Heart left ventricle (tissue), 16 donors: ENCODE results near the gene GABRB1. TPM values are rescaled to one million over a fixed set of nuclear protein-coding genes. Genes with fewer than 3 reads are reported as not detected.

Source experiments
- ATAC-seq, 4 donors: fragments of 200-7000 bp; cut with Tn5 transposase; one replicate each; pipeline ENCODE4 v1.9.1; 2020 to 2022; ENCODE audit warnings: moderate library complexity in 4 of 4, mild to moderate bottlenecking in 3 of 4, moderate number of reproducible peaks in 1 of 4
- DNase-seq, 5 donors: peaks; one replicate each; pipeline ENCODE4 v3.0.0-alpha.2; 2020
- H3K27ac ChIP-seq, 12 donors: fragments of 200-600 bp; sonication (generic) in 4 of 12; one replicate each; pipeline versions ENCODE4 v1.5.0 to v1.8.0; 2016 to 2022; ENCODE audit warnings: mild to moderate bottlenecking in 2 of 12
- H3K27me3 ChIP-seq, 9 donors: fragments of 200-600 bp; sonication (generic) in 2 of 9; one replicate each; pipeline versions ENCODE4 v1.5.1 to v1.8.0; 2016 to 2022; ENCODE audit warnings: mild to moderate bottlenecking in 3 of 9
- H3K36me3 ChIP-seq, 9 donors: fragments of 200-600 bp; sonication (generic) in 2 of 9; one replicate each; pipeline versions ENCODE4 v1.5.0 to v1.8.0; 2018 to 2022; ENCODE audit warnings: mild to moderate bottlenecking in 2 of 9
- H3K4me1 ChIP-seq, 12 donors: fragments of 200-600 bp; sonication (generic) in 4 of 12; one replicate each; pipeline versions ENCODE4 v1.5.0 to v1.8.0; 2016 to 2022; ENCODE audit warnings: mild to moderate bottlenecking in 3 of 12
- H3K4me3 ChIP-seq, 12 donors: fragments of 200-600 bp; sonication (generic) in 4 of 12; one replicate each; pipeline versions ENCODE4 v1.5.0 to v1.8.0; 2017 to 2022; ENCODE audit warnings: mild to moderate bottlenecking in 9 of 12, moderate library complexity in 4 of 12
- H3K9me3 ChIP-seq, 12 donors: fragments of 200-600 bp; sonication (generic) in 4 of 12; one replicate each; pipeline versions ENCODE4 v1.5.0 to v1.8.0; 2016 to 2022; ENCODE audit warnings: mild to moderate bottlenecking in 1 of 12
- CTCF ChIP-seq, 12 donors: fragments of 200-600 bp; sonication (generic) in 4 of 12; IDR thresholded peaks; one replicate each; pipeline versions ENCODE4 v1.5.0 to v1.8.0; 2018 to 2022; ENCODE audit warnings: antibody characterized with exemption in 12 of 12, mild to moderate bottlenecking in 5 of 12
- POLR2A ChIP-seq, 2 donors: fragments of 450-650 bp; IDR thresholded peaks; one replicate each; pipeline ENCODE4 v1.6.1; 2017; ENCODE audit warnings: antibody characterized with exemption in 2 of 2, mild to moderate bottlenecking in 2 of 2, moderate library complexity in 2 of 2
- WGBS, 4 donors: extraction: QIAGEN DNeasy Blood & Tissue Kit in 2 of 4; methylation state at CpG; one replicate each; pipeline versions ENCODE4 v1.1.5 to v1.1.7; 2013 to 2018; 5-methylcytosine and 5-hydroxymethylcytosine counted together
- intact Hi-C, 10 donors: fragments of 100-400 bp; cut with DNase I; formaldehyde crosslinking; loops; one replicate each; pipeline versions ENCODE4 v1.11.1 to v1.14.2; 2022
- polyA plus RNA-seq, 2 donors: library from polyadenylated mRNA; stranded (reverse); fragments of 200-250 nt; gene quantifications; one replicate each; pipeline ENCODE4 v1.2.3, GENCODE V29; 2013
- total RNA-seq, 9 donors: library from RNA; depleted of rRNA in 2 of 9; stranded (reverse); fragments of >200 nt in 2 of 9; fragmentation: NEBNext Ultra II Directional in 3 of 9; extraction: Animal tissue kit (Norgen Biotek cat#: 25700) in 3 of 9; gene quantifications; one replicate each; pipeline versions ENCODE4 v1.1.0 to v1.2.4, GENCODE V29; 2016 to 2023
- donor health status: ischemic (EF 13 %, LVEDD 7.1; RV severe dilation, severe dysfunction).
- donor health status: healthy with polysubstance abuse.
- donor health status: DM: no; HTN: yes; CAD: no.
- donor health status: DM: no; HTN: no; CAD: no.
- donor health status: ischemic (EF 25% LVEDD 6.9; RV normal size, moderate dysfunction).
- donor health status: ischemic (EF 25% LVEDD 5.7; RV mildly dilated, moderate dysfunction).
- donor health status: healthy.
- donor health status: DM: yes; HTN: yes; CAD: no.
- donor health status: ischemic (EF 35%, LVEDD 5.7; RV mildly dilated, moderate dysfunction).
- donor health status: nonischemic (EF 11% LVEDD 7.7; RV severe dilation, severe dysfunction).
- donor health status: DM: yes; HTN: yes; CAD: no.
- donor health status: PGD.
- donor health status: ischemic (EF 29% LVEDD 5.4; RV normal size, mild dysfunction).
- donor health status: nonischemic (EF 23%, LVEDD 6.1; RV moderate dilation, normal function).

GABRB1 gene
- total and polyA plus RNA-seq, 11 donors: 1.0 to 13.6 (median 4.5) TPM

GRCh38 chr4:47313384-47313783 lies 282.0 kb downstream of the GABRB1 start:
- H3K4me1 ChIP-seq: no peaks in the 10 kb centered on the region
- no peaks in the 10 kb centered on the region for H3K27me3 ChIP-seq
- no peak for ATAC-seq
- H3K4me3 ChIP-seq: no peak overlapping the region
- no peaks in the 10 kb centered on the region for H3K9me3 ChIP-seq
- intact Hi-C loops: no loop called here
- TF ChIP-seq POLR2A (IDR thresholded peaks at IDR 0.05) (no peak), CTCF (IDR thresholded peaks at IDR 0.05) (no peak)
- no peak overlapping the region for H3K27ac ChIP-seq
- no peaks in the 10 kb centered on the region for H3K36me3 ChIP-seq
- no peak for DNase-seq

- Histone ChIP-seq H3K9me3 (no peaks in the 10 kb centered on the region), H3K27me3 (no peaks in the 10 kb centered on the region), H3K4me3 (no peak overlapping the region), H3K36me3 (no peaks in the 10 kb centered on the region), H3K27ac (no peak overlapping the region), H3K4me1 (no peaks in the 10 kb centered on the region)
- intact Hi-C loops: no loop called here
- ATAC-seq (no peak), DNase-seq (no peak)
- TF ChIP-seq CTCF (IDR thresholded peaks at IDR 0.05): no peak
- TF ChIP-seq POLR2A (IDR thresholded peaks at IDR 0.05): no peak
Observed at GRCh38 chr4:47315346-47315745, 284.0 kb downstream of the GABRB1 start.

GRCh38 chr4:47326025-47326424 lies 294.7 kb downstream of the GABRB1 start:
- 79 to 89% (median 85%) methylated on average over 3 of the region's 3 CpGs for WGBS, 4 donors
- ATAC-seq (no peak), DNase-seq (no peak)
- no peak overlapping the region for H3K27ac ChIP-seq
- H3K4me3 ChIP-seq: no peak overlapping the region
- no peaks in the 10 kb centered on the region for H3K4me1 ChIP-seq
- H3K27me3 ChIP-seq: no peaks in the 10 kb centered on the region
- H3K9me3 ChIP-seq: no peaks in the 10 kb centered on the region
- no peak for TF ChIP-seq CTCF (IDR thresholded peaks at IDR 0.05)
- no peak for TF ChIP-seq POLR2A (IDR thresholded peaks at IDR 0.05)
- intact Hi-C loops: no loop called here
- no peaks in the 10 kb centered on the region for H3K36me3 ChIP-seq

GRCh38 chr4:47330866-47331265 lies 299.5 kb downstream of the GABRB1 start:
- H3K27me3 ChIP-seq: no peaks in the 10 kb centered on the region
- no peak overlapping the region for H3K4me3 ChIP-seq
- no peaks in the 10 kb centered on the region for H3K9me3 ChIP-seq
- no peak for ATAC-seq
- intact Hi-C loops: no loop called here
- TF ChIP-seq CTCF (IDR thresholded peaks at IDR 0.05) (no peak), POLR2A (IDR thresholded peaks at IDR 0.05) (no peak)
- no peak overlapping the region for H3K27ac ChIP-seq
- H3K36me3 ChIP-seq: no peaks in the 10 kb centered on the region
- H3K4me1 ChIP-seq: no peaks in the 10 kb centered on the region
- DNase-seq: no peak
